Lung (tissue), 12 donors: ENCODE results near the gene SLC35F1. TPM values are rescaled to one million over a fixed set of nuclear protein-coding genes. Genes with fewer than 3 reads are reported as not detected.
A peak's percentile ranks its signal among the peaks of the same experiment; 100 is the strongest.

Source experiments
- ATAC-seq: fragments of 200-7000 bp; cut with Tn5 transposase; one replicate; pipeline ENCODE4 v1.9.1; 2020; ENCODE audit warnings: moderate number of reproducible peaks; ENCODE audit not compliant: insufficient read depth, low FRiP score
- DNase-seq, 3 donors: peaks; one replicate each; pipeline ENCODE4 v3.0.0-alpha.2; 2013 to 2017
- H3K27ac ChIP-seq, 2 donors: one replicate each; pipeline ENCODE4 v1.5.1; 2013; ENCODE audit warnings: mild to moderate bottlenecking in 2 of 2, moderate library complexity in 2 of 2, control low read depth in 1 of 2, inconsistent platforms in 1 of 2, low read depth in 1 of 2, low read length in 1 of 2
- H3K27me3 ChIP-seq, 3 donors: one replicate each; pipeline ENCODE4 v1.5.1; 2013; ENCODE audit warnings: low read length in 2 of 3; ENCODE audit not compliant: control insufficient read depth in 3 of 3, insufficient read depth in 3 of 3
- H3K36me3 ChIP-seq, 4 donors: one replicate each; pipeline ENCODE4 v1.5.1; 2013; ENCODE audit warnings: low read length in 4 of 4, mild to moderate bottlenecking in 1 of 4, moderate library complexity in 1 of 4; ENCODE audit not compliant: control insufficient read depth in 4 of 4, insufficient read depth in 4 of 4
- H3K4me1 ChIP-seq, 5 donors: one replicate each; pipeline ENCODE4 v1.5.1; 2013; ENCODE audit warnings: low read length in 5 of 5, mild to moderate bottlenecking in 2 of 5, moderate library complexity in 1 of 5; ENCODE audit not compliant: control insufficient read depth in 5 of 5, insufficient read depth in 5 of 5
- H3K4me3 ChIP-seq: one replicate; pipeline ENCODE4 v1.5.1; 2013; ENCODE audit warnings: mild to moderate bottlenecking, control low read depth, moderate library complexity
- H3K9ac ChIP-seq, 2 donors: one replicate each; pipeline ENCODE4 v1.5.1; 2013; ENCODE audit warnings: low read length in 2 of 2, control low read depth in 1 of 2; ENCODE audit not compliant: insufficient read depth in 1 of 2
- H3K9me3 ChIP-seq, 4 donors: one replicate each; pipeline ENCODE4 v1.5.1; 2013; ENCODE audit warnings: low read length in 3 of 4, mild to moderate bottlenecking in 1 of 4, moderate library complexity in 1 of 4; ENCODE audit not compliant: control insufficient read depth in 4 of 4, insufficient read depth in 3 of 4
- WGBS, 2 donors: extraction: QIAGEN DNeasy Blood & Tissue Kit; methylation state at CpG; one replicate each; pipeline ENCODE4 v1.1.7; 2013; 5-methylcytosine and 5-hydroxymethylcytosine counted together
- polyA plus RNA-seq, 2 donors: library from polyadenylated mRNA; stranded (reverse); fragments of 200-250 nt; gene quantifications; one replicate each; pipeline ENCODE4 v1.2.1, GENCODE V29; 2013
- total RNA-seq, 2 donors: library from RNA; depleted of rRNA in 1 of 2; stranded (reverse); fragments of >200 nt in 1 of 2; gene quantifications; one replicate each; pipeline ENCODE4 v1.2.1, GENCODE V29; 2014 to 2021
- TF ChIP-seq, protein P1 (sequence below): IDR thresholded peaks from 2 replicates; pipeline ENCODE4 v1.5.1; 2012; ENCODE audit warnings: mild to moderate bottlenecking; ENCODE audit errors: control extremely low read depth, extremely low read depth
- donor health status: control.
- donor health status: control.
- donor health status: Bipolar disorder and iron deficiency.
- donor health status: healthy.
- donor health status: DM: yes; HTN: yes; CAD: no.

The SLC35F1 gene
- total and polyA plus RNA-seq, 4 donors: 0.04 to 5.7 (median 0.07) TPM

DNA sequence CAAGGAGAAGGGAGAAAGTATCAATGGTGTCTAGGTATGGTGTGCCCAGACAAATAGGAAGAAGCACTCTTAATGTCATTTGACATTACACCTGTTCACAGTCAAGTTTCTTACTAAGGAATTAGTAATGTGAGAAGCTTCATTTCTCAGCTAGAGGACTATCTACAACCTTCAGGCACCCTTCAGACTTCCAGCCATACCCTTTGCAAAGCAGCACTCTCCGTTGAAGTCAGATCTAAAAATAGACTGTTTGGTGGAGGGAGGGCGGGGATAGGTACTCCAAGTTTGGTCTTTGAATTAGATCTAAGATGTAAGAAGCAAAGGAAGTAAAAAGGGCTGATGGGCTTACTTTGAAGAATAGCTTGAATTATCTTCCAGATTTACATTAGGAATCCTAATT is 311.1 kb downstream of the SLC35F1 start:
- Histone ChIP-seq H3K9ac (no peak overlapping the region), H3K9me3 (no peaks in the 10 kb centered on the region), H3K27ac (peak overlapping the region in 1 of 2 donors; percentile 17), H3K36me3 (no peaks in the 10 kb centered on the region), H3K4me3 (no peak overlapping the region), H3K27me3 (no peaks in the 10 kb centered on the region), H3K4me1 (peaks cover 0 to 4% (median 0%) of the 10 kb centered on the region in 5 donors)
- TF ChIP-seq, protein P1, sequence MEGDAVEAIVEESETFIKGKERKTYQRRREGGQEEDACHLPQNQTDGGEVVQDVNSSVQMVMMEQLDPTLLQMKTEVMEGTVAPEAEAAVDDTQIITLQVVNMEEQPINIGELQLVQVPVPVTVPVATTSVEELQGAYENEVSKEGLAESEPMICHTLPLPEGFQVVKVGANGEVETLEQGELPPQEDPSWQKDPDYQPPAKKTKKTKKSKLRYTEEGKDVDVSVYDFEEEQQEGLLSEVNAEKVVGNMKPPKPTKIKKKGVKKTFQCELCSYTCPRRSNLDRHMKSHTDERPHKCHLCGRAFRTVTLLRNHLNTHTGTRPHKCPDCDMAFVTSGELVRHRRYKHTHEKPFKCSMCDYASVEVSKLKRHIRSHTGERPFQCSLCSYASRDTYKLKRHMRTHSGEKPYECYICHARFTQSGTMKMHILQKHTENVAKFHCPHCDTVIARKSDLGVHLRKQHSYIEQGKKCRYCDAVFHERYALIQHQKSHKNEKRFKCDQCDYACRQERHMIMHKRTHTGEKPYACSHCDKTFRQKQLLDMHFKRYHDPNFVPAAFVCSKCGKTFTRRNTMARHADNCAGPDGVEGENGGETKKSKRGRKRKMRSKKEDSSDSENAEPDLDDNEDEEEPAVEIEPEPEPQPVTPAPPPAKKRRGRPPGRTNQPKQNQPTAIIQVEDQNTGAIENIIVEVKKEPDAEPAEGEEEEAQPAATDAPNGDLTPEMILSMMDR: no peak
- ATAC-seq: no peak
- WGBS, 2 donors: 58 to 68% methylated on average over 2 of the region's 2 CpGs
- no peak for DNase-seq

GRCh38 chr6:118220429-118221128 is 313.5 kb downstream of the SLC35F1 start:
- TF ChIP-seq, protein P1: no peak
- Histone ChIP-seq H3K36me3 (no peaks in the 10 kb centered on the region), H3K4me1 (peaks cover 0 to 4% (median 0%) of the 10 kb centered on the region in 5 donors), H3K27ac (peak overlapping the region in 1 of 2 donors; percentile 13), H3K9ac (no peak overlapping the region), H3K4me3 (no peak overlapping the region), H3K27me3 (no peaks in the 10 kb centered on the region), H3K9me3 (peaks cover 0 to 3% (median 0%) of the 10 kb centered on the region in 4 donors)
- WGBS, 2 donors: 68 to 79% methylated on average over 2 of the region's 2 CpGs
- ATAC-seq (no peak), DNase-seq (no peak)

DNA sequence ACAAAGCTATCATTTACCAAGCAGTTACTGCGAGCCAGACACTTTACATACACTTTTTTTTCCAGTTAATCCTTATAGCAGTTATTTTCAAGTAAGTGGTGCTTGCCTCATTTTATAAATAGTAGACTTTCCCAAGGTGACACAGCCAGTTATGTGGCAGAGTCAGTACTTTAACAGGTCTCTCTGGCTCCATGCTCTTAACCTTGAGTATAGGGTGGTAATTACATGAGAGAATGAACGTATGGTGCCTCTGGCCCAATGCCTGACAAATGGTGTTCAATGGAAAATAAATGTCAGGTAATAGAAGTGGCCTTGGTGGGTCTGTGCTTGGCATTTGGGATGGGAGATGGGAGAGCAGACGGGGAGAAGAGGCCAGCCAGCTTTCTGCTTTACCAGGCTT is 316.3 kb downstream of the SLC35F1 start:
- Histone ChIP-seq H3K4me1 (peaks cover 0 to 4% (median 0%) of the 10 kb centered on the region in 5 donors), H3K9me3 (peaks cover 0 to 3% (median 0%) of the 10 kb centered on the region in 4 donors), H3K9ac (no peak overlapping the region), H3K4me3 (no peak overlapping the region), H3K27me3 (no peaks in the 10 kb centered on the region), H3K36me3 (no peaks in the 10 kb centered on the region), H3K27ac (no peak overlapping the region)
- ATAC-seq: no peak
- TF ChIP-seq, protein P1: no peak
- no peak for DNase-seq
- WGBS, 2 donors: 76 to 84% methylated on average over 3 of the region's 3 CpGs
